GDM1 (cell line): ENCODE data around the gene ADCY5.
"Not testable (repeated sequence)": the region's sequence is repeated elsewhere in the genome, so short reads cannot be mapped to it uniquely, and the experiment has no call there.

Experiments
- DNase-seq: peaks from one replicate; lab custom pipeline; 2025; lab: John Stamatoyannopoulos, UW

Gene ADCY5

GRCh38 chr3:123448536-123449101 lies at the start of gene ADCY5:
Gene ADCY5 (minus strand): TSS chr3:123449090. CDS start chr3:123448545, 545 bp downstream.
- no peak for DNase-seq

DNA sequence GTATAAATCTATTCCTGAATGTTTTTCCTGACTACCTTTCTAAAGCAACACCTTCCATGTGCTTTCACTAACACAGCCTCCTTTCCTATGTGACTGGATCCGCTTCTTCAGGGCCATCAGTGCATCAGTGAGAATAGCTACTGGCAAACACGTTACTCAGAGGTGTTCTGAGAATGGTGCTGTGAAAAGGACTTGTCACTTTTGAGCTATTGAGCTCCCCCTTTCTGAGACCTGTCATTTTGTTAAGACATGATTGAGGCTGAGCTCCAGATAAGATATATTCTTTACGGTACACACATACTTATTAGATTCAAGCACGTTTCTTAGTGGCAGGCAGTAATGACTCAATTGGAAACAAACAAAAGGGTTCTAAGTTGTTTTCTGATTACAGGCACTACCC lies 45.0 kb upstream of the ADCY5 start:
- no peak for DNase-seq

GRCh38 chr3:123491966-123492587 lies 43.2 kb upstream of the ADCY5 start:
- DNase-seq: no peak

GRCh38 chr3:123489400-123490004 lies 40.6 kb upstream of the ADCY5 start:
- no peak for DNase-seq

DNA sequence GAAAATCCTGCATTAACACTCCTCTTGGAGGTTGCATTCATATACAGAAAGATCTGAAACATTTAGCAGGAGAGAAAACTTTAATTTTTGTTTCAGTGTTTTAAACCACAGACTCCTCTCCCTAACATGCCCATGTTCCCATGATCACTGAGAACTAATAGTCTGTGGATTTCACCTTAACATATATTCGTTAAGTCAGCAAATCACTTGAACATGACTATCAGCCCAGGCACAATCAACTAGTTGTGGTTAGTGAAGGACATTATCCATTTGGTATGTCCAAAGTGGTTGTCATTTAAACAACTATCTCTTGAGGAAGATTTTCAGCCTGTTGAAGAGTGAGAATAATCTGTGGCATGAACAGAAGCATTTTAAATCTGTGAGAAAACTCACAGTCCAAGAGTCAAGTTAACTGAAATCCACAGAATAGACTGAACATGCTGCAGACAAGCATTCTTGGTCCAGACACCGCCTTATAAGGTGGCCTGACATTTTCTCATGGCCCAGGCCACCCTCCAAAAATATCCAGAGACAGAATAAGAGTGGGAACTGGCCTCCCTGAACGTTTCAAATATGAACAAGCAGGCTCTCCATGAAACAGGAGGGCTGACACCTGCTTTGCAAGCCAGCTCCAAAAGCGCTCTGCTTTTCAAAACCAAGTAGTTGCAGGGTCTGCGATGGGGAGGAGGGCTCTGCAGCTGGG lies 39.9 kb upstream of the ADCY5 start:
- DNase-seq: no peak

DNA sequence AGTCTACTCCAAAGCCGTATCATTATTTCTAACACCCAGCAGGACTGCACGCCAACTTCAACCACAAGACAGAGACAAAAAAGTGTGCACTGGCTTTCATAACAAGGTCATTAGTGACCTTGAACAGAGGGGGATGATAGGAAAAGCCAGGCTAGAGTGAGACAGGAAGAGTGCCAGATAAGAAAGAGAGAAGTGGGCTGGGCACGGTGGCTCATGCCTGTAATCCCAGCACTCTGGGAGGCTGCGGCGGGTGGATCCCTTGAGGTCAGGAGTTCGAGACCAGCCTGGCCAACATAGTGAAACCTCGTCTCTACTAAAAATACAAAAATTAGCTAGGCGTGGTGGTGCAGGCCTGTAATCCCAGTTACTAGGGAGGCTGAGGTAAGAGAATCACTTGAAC lies 38.2 kb upstream of the ADCY5 start:
- DNase-seq: not testable (repeated sequence)

- DNase-seq: no peak
These were observed 37.6 kb upstream of the ADCY5 start for GRCh38 chr3:123486460-123486859.

DNA sequence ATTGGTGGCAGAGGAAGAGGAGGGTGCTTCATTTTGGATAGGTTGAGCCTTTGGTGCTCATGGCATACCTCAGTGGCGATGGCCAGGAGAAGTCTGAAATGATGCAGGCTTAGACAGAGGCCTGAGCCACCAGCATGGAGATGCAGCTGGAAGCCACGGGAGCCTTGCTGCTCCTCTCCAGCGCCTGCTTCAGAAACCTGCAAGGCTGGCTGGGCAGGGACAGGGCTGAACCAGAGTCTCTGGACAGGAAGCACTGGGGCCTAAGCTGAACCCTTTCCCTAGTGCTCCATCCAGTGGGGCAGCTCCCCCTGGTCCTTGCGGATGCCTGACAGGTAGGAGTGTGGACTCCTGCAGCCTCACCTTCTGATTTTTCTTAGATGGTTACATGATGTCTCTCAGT lies 36.7 kb upstream of the ADCY5 start:
- DNase-seq: no peak

DNA sequence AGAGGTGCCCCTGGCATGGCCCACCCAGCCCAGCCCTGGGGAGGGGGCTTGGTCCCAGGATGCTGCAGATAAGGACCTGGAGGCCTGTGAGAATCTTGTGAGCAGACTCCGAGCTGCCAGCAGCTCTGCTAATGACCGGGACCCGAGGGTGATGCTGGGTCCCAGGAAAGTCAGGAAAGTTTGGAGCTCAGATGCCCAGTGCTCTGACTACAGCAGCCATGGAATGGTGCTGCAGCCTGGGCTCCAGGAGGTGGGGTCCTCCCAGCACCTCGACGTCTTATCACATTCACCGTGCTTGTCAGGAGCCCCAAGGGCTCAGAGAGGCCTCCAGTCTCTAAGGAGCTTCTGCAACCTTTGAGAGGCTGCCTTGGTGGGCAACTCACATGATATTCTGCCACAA lies 34.3 kb upstream of the ADCY5 start:
- no peak for DNase-seq

GRCh38 chr3:123481722-123482457 lies 33.0 kb upstream of the ADCY5 start:
- no peak for DNase-seq

DNA sequence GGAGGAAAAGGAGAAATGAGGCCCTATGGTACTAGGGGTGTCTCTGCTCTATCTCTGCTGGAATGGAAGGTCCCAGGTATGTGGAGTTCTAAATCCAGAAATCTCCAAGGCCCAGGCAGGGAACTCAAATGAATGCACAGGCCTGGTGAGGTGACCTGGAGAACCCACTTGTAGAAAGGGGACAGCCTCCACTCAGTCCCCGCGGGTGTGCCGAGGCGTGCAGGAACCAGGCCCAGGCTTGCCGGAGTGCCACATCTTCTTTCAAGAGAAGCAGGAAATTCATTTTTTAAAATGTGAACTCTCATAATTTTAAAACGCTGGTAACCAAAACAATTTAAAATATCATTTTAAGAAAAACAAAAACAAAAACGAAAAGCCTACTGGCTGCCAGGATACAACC lies 32.2 kb upstream of the ADCY5 start:
- DNase-seq: no peak

DNA sequence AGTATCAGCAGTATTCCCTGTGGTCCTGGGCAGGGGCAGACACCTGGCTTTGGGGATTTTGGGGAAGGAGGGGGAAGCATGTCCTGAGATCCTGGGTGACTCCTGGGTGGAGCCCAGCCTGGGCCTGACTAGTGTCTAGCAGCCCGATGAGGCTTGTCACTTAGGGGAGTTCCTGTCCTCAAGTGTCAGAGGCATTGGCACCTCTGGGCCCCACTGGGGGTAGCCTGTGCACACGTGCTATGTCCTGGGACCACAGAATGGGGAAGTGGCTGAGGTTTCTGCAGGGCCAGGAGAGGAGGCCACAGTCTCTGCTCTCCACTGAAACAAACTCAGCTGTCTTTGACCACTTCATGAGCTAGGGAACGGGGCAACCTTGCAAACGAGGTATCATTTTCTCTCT lies 31.5 kb upstream of the ADCY5 start:
- DNase-seq: no peak

DNA sequence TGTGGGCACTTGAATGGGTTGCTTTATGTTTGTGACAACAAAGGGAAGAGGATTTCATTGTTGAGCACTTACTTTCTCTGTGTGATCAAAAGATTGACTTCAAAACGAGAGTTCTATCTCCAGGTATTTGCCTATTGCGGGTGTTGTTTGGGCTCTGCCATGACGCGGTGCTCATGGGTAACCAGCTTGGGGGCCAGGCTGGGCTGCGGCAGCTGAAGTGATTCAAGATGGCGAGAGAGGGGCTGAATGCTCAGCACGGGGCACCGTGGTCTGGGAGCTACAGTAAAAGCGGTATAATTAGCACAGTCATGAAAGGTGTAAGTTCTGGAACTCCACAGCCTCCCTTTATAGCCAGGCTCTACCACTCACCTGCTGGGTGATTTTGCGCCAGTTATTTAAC lies 31.0 kb upstream of the ADCY5 start:
- no peak for DNase-seq

DNA sequence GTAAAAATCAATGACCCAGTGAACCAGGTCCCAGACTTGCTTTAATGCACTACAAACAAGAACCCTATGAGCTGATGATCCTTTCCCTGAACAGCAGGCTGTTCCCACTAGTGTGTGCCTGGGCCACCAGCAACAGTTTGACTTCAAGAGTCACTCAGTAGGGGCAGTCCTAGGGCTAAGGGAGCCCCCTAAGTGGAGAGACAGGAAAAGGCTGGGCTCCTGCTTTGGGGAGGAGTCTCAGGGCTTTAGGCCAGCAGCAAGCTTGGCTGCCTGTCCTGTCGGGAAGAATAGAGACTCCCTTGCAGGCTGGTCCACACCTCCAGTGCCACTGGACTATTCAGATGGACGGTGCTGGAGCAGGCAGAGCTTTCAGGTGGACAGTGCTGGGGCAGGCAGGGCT lies 29.4 kb upstream of the ADCY5 start:
- DNase-seq: no peak

DNA sequence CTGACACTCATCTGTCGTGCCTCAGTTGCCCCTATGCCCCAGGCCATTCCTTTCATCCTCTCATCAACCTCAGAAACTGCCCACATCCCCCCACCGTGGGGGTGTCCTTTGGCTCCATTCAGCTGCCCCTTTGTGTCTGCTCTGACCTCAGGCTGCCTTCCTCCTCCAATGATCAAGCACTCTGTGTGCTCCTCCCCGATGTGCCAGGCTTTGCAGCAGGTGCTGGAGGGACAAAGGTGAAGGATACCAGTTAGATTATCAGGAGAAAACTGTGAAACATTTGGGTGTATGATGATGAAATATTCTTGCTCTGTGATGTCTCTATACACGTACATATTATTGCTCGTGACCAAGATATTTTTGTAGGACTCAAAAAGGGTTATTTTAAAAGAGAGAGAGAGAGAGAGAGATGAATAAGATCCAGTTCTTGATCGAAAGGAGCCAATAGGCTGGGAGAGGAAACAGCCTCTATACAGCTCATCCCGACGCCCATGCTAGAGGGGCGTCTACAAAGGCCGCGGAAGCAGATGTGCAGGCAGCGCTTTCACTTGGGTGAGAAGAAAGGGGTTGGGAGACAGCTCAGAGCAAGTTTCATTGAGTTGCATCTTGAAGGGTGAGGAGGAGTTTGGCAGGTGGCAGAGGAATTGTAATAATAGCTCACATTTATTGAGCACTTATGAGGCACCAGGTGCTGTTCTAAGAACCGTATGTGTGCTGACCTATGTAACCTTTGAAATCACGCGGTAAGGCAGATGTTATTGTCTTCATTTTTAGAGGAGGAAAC lies 28.3 kb upstream of the ADCY5 start:
- no peak for DNase-seq

GRCh38 chr3:123475786-123476185 lies 26.9 kb upstream of the ADCY5 start:
- no peak for DNase-seq

GRCh38 chr3:123471106-123471505 lies 22.2 kb upstream of the ADCY5 start:
- no peak for DNase-seq

- DNase-seq: no peak
These were observed 20.6 kb upstream of the ADCY5 start for GRCh38 chr3:123469323-123469995.

GRCh38 chr3:123467046-123467445 lies 18.2 kb upstream of the ADCY5 start:
- DNase-seq: no peak

DNA sequence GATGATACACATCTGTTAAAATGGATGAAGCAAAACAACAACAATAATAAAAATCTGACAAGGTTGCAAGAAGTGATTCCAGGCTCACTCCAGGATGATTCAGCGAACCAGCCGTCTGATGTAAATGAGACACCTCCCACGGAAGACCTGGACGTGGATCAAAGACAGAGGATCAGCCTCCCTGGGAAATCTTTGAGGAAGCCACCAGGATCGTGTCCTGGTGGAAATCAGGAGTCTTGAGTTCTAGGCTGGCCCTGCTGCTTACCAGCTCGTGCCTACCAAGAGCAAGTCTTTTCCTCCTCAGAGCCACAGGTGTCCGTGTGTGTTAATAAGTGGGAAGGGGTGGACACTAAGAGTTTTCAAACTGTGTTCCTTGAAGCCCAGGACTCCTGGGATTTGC lies 15.3 kb upstream of the ADCY5 start:
- DNase-seq: no peak

DNA sequence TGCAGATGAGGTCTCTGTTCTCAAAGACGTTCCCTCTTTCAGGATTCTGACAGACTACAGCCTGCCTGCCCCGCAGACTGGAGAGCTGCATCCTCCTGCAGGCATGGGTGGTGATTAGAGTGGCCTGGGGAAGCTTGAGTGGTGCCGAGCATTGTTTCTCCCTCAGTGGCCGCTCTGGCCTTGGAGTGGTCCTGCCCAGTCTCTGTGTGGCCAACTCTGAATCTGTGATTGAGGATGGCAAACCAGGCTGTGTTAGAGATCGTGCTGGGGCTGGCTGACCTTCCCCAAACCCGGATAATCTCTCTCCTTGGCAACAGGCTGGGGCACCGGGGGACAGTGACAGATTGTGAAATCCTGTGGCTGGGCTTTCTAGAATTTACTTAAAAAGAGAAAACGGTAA lies 11.0 kb upstream of the ADCY5 start:
- no peak for DNase-seq
